HG03280 (cell line): ENCODE data around the gene NAALADL2.
"Not testable (repeated sequence)": the region's sequence is repeated elsewhere in the genome, so short reads cannot be mapped to it uniquely, and the experiment has no call there.

Source experiments
- ATAC-seq: cut with Tn5 transposase; IDR thresholded peaks from one replicate; pipeline ENCODE4 v1.9.1; 2021; ENCODE audit warnings: mild to moderate bottlenecking, moderate library complexity; ENCODE audit not compliant: unreplicated experiment

Gene NAALADL2

GRCh38 chr3:175248832-175249231, 389.7 kb downstream of the NAALADL2 start:
- no peak for ATAC-seq

GRCh38 chr3:175255698-175256097, 396.6 kb downstream of the NAALADL2 start:
- no peak for ATAC-seq

GRCh38 chr3:175257123-175257522, 398.0 kb downstream of the NAALADL2 start:
- no peak for ATAC-seq

- ATAC-seq: no peak
Observed at GRCh38 chr3:175258763-175259162, 399.6 kb downstream of the NAALADL2 start.

- no peak for ATAC-seq
Observed at GRCh38 chr3:175260145-175260794, 401.1 kb downstream of the NAALADL2 start.

- ATAC-seq: no peak
Observed at GRCh38 chr3:175266478-175266877, 407.3 kb downstream of the NAALADL2 start.

- no peak for ATAC-seq
Observed at GRCh38 chr3:175267121-175267531, 408.0 kb downstream of the NAALADL2 start.

GRCh38 chr3:175267561-175267960, 408.4 kb downstream of the NAALADL2 start:
- no peak for ATAC-seq

- no peak for ATAC-seq
Observed at GRCh38 chr3:175269394-175269793, 410.3 kb downstream of the NAALADL2 start.

- ATAC-seq: no peak
Observed at GRCh38 chr3:175270198-175270837, 411.2 kb downstream of the NAALADL2 start.

- ATAC-seq: no peak
Observed at GRCh38 chr3:175270866-175271265, 411.7 kb downstream of the NAALADL2 start.

GRCh38 chr3:175271465-175271864, 412.3 kb downstream of the NAALADL2 start:
- ATAC-seq: not testable (repeated sequence)

- no peak for ATAC-seq
Observed at GRCh38 chr3:175272392-175272791, 413.3 kb downstream of the NAALADL2 start.

GRCh38 chr3:175273573-175273972, 414.4 kb downstream of the NAALADL2 start:
- no peak for ATAC-seq

- ATAC-seq: peak; percentile 62
Observed at GRCh38 chr3:175274056-175274455, 414.9 kb downstream of the NAALADL2 start.

GRCh38 chr3:175274474-175275218, 415.5 kb downstream of the NAALADL2 start:
- ATAC-seq: peak; percentile 40

- ATAC-seq: no peak
Observed at GRCh38 chr3:175278680-175279079, 419.5 kb downstream of the NAALADL2 start.

GRCh38 chr3:175279457-175279856, 420.3 kb downstream of the NAALADL2 start:
- no peak for ATAC-seq

- ATAC-seq: no peak
Observed at GRCh38 chr3:175279911-175280310, 420.8 kb downstream of the NAALADL2 start.

GRCh38 chr3:175287361-175287963, 428.3 kb downstream of the NAALADL2 start:
- peak; percentile 92 for ATAC-seq

GRCh38 chr3:175288621-175289020, 429.5 kb downstream of the NAALADL2 start:
- no peak for ATAC-seq
